ENCODE results near the gene FSD1.

DNA sequence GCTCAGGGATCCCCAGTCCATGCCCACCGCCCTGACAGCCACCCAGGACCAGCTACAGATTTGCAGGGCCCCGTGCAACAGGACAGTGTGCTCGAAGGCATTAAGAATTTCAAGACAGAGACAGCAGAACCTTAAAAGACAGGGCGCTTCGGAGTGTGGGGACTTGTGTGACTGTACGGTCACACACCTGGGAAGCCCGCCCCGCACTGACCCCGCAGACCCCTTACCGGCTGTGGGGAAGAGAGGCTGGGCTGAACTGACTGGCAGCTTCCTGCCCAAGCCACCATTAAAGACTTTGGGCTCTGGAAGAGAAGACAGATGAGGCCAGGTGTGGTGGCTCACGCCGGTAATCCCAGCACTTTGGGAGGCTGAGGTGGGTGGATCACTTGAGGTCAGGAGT is 19.8 kb downstream of the FSD1 start:
- no peak for TF ChIP-seq TEAD4 (IDR thresholded peaks at IDR 0.05)
- TF ChIP-seq, protein P1, sequence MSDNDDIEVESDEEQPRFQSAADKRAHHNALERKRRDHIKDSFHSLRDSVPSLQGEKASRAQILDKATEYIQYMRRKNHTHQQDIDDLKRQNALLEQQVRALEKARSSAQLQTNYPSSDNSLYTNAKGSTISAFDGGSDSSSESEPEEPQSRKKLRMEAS (IDR thresholded peaks at IDR 0.05) = no peak
- TF ChIP-seq CREB1 (IDR thresholded peaks at IDR 0.05; ENCODE audit: low read depth) = no peak
- no peak for TF ChIP-seq EP300 (IDR thresholded peaks at IDR 0.05; ENCODE audit: borderline replicate concordance)
- TF ChIP-seq, protein P2, sequence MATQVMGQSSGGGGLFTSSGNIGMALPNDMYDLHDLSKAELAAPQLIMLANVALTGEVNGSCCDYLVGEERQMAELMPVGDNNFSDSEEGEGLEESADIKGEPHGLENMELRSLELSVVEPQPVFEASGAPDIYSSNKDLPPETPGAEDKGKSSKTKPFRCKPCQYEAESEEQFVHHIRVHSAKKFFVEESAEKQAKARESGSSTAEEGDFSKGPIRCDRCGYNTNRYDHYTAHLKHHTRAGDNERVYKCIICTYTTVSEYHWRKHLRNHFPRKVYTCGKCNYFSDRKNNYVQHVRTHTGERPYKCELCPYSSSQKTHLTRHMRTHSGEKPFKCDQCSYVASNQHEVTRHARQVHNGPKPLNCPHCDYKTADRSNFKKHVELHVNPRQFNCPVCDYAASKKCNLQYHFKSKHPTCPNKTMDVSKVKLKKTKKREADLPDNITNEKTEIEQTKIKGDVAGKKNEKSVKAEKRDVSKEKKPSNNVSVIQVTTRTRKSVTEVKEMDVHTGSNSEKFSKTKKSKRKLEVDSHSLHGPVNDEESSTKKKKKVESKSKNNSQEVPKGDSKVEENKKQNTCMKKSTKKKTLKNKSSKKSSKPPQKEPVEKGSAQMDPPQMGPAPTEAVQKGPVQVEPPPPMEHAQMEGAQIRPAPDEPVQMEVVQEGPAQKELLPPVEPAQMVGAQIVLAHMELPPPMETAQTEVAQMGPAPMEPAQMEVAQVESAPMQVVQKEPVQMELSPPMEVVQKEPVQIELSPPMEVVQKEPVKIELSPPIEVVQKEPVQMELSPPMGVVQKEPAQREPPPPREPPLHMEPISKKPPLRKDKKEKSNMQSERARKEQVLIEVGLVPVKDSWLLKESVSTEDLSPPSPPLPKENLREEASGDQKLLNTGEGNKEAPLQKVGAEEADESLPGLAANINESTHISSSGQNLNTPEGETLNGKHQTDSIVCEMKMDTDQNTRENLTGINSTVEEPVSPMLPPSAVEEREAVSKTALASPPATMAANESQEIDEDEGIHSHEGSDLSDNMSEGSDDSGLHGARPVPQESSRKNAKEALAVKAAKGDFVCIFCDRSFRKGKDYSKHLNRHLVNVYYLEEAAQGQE (IDR thresholded peaks at IDR 0.05; ENCODE audit: low read depth) = no peak
- TF ChIP-seq NFIC (IDR thresholded peaks at IDR 0.05) = no peak
- no peak for TF ChIP-seq TAF1 (IDR thresholded peaks at IDR 0.05; ENCODE audit: low read depth)
- no peak for TF ChIP-seq RAD21 (IDR thresholded peaks at IDR 0.05; ENCODE audit: low read depth)
- no peak for TF ChIP-seq YY1 (IDR thresholded peaks at IDR 0.05; ENCODE audit: low read depth)
- no peak for TF ChIP-seq EGR1 (IDR thresholded peaks at IDR 0.05)
- TF ChIP-seq TCF12 (IDR thresholded peaks at IDR 0.05; ENCODE audit: low read depth) = no peak
- TF ChIP-seq, protein P3, sequence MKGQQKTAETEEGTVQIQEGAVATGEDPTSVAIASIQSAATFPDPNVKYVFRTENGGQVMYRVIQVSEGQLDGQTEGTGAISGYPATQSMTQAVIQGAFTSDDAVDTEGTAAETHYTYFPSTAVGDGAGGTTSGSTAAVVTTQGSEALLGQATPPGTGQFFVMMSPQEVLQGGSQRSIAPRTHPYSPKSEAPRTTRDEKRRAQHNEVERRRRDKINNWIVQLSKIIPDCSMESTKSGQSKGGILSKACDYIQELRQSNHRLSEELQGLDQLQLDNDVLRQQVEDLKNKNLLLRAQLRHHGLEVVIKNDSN (IDR thresholded peaks at IDR 0.05) = no peak

Measured in Ishikawa (cell line).